ENCODE data around the gene NUP214.
"Not testable (repeated sequence)": the region's sequence is repeated elsewhere in the genome, so short reads cannot be mapped to it uniquely, and the experiment has no call there.

NUP214 gene

GRCh38 chr9:131203431-131204218 is 78.2 kb downstream of the NUP214 start:
- FAIRE-seq: no peak

- no peak for FAIRE-seq
Measured at GRCh38 chr9:131204285-131204684, 78.9 kb downstream of the NUP214 start.

- no peak for FAIRE-seq
Measured at GRCh38 chr9:131206495-131206894, 81.1 kb downstream of the NUP214 start.

GRCh38 chr9:131211920-131212319 is 86.5 kb downstream of the NUP214 start:
- FAIRE-seq: not testable (repeated sequence)

GRCh38 chr9:131214286-131214856 is 89.0 kb downstream of the NUP214 start:
- FAIRE-seq: no peak

- FAIRE-seq: no peak
Measured at GRCh38 chr9:131214876-131215275, 89.5 kb downstream of the NUP214 start.

GRCh38 chr9:131216806-131217205 is 91.4 kb downstream of the NUP214 start:
- no peak for FAIRE-seq

GRCh38 chr9:131217331-131218031 is 92.1 kb downstream of the NUP214 start:
- no peak for FAIRE-seq

GRCh38 chr9:131218370-131218769 is 93.0 kb downstream of the NUP214 start:
- no peak for FAIRE-seq

GRCh38 chr9:131220485-131220884 is 95.1 kb downstream of the NUP214 start:
- no peak for FAIRE-seq

- no peak for FAIRE-seq
Measured at GRCh38 chr9:131222460-131222859, 97.1 kb downstream of the NUP214 start.

GRCh38 chr9:131226226-131226625 is 100.8 kb downstream of the NUP214 start:
- no peak for FAIRE-seq

- FAIRE-seq: no peak
Measured at GRCh38 chr9:131227112-131227958, 101.9 kb downstream of the NUP214 start.

GRCh38 chr9:131227959-131228460 is 102.6 kb downstream of the NUP214 start:
- no peak for FAIRE-seq

- no peak for FAIRE-seq
Measured at GRCh38 chr9:131228988-131229387, 103.6 kb downstream of the NUP214 start.

- FAIRE-seq: no peak
Measured at GRCh38 chr9:131233556-131233955, 108.2 kb downstream of the NUP214 start.

GRCh38 chr9:131233995-131234394 is 108.6 kb downstream of the NUP214 start:
- no peak for FAIRE-seq

GRCh38 chr9:131234799-131235479 is 109.6 kb downstream of the NUP214 start:
- no peak for FAIRE-seq

- no peak for FAIRE-seq
Measured at GRCh38 chr9:131235480-131235851, 110.1 kb downstream of the NUP214 start.

- no peak for FAIRE-seq
Measured at GRCh38 chr9:131236161-131236560, 110.8 kb downstream of the NUP214 start.

GRCh38 chr9:131236761-131237160 is 111.4 kb downstream of the NUP214 start:
- no peak for FAIRE-seq

GRCh38 chr9:131237291-131237690 is 111.9 kb downstream of the NUP214 start:
- no peak for FAIRE-seq
